Activated naive CD8-positive, alpha-beta T cell treated with anti-CD3 and anti-CD28 coated beads, Interleukin-2, amount 10 ng/mL, durations not matched to agents 7 days and 5 days (primary cell): ENCODE results near the gene CRY1. TPM values are rescaled to one million over a fixed set of nuclear protein-coding genes. Genes with fewer than 3 reads are reported as not detected.

Experiments
- ATAC-seq: fragments of 150-1000 bp; cut with Tn5 transposase; one replicate; pipeline ENCODE4 v1.10.0; 2021; ENCODE audit warnings: low read depth, moderate library complexity
- POLR2A ChIA-PET: fragments of 350-600 bp; sonication (Branson Sonifier 250); formaldehyde crosslinking; loops from one replicate; lab custom pipeline; 2021; ENCODE audit warnings: antibody characterized with exemption; lab: Charles Lee
- DNase-seq: peaks from one replicate; pipeline ENCODE4 v3.0.0; 2021
- H3K27ac Mint-ChIP-seq: one replicate; pipeline ENCODE4 v1.8.0; 2022; ENCODE audit warnings: mild to moderate bottlenecking, mixed read lengths
- H3K27me3 Mint-ChIP-seq: one replicate; pipeline ENCODE4 v1.8.0; 2022; ENCODE audit warnings: mild to moderate bottlenecking, moderate library complexity, mixed read lengths
- H3K36me3 Mint-ChIP-seq: one replicate; pipeline ENCODE4 v1.8.0; 2021; ENCODE audit warnings: mild to moderate bottlenecking, mixed read lengths
- H3K4me1 Mint-ChIP-seq: one replicate; pipeline ENCODE4 v1.8.0; 2021; ENCODE audit warnings: mixed read lengths
- H3K4me3 Mint-ChIP-seq: one replicate; pipeline ENCODE4 v1.8.0; 2022; ENCODE audit warnings: mild to moderate bottlenecking, moderate library complexity, mixed read lengths
- H3K9me3 Mint-ChIP-seq: one replicate; pipeline ENCODE4 v1.8.0; 2021; ENCODE audit warnings: mixed read lengths
- total RNA-seq, 2 experiments: library from RNA; stranded (reverse); gene quantifications; one replicate each; pipeline ENCODE4 v1.2.3, GENCODE V29; 2021

The CRY1 gene
- total RNA-seq, 2 experiments from 2014 or later, result 17.3 to 22.5 TPM

DNA sequence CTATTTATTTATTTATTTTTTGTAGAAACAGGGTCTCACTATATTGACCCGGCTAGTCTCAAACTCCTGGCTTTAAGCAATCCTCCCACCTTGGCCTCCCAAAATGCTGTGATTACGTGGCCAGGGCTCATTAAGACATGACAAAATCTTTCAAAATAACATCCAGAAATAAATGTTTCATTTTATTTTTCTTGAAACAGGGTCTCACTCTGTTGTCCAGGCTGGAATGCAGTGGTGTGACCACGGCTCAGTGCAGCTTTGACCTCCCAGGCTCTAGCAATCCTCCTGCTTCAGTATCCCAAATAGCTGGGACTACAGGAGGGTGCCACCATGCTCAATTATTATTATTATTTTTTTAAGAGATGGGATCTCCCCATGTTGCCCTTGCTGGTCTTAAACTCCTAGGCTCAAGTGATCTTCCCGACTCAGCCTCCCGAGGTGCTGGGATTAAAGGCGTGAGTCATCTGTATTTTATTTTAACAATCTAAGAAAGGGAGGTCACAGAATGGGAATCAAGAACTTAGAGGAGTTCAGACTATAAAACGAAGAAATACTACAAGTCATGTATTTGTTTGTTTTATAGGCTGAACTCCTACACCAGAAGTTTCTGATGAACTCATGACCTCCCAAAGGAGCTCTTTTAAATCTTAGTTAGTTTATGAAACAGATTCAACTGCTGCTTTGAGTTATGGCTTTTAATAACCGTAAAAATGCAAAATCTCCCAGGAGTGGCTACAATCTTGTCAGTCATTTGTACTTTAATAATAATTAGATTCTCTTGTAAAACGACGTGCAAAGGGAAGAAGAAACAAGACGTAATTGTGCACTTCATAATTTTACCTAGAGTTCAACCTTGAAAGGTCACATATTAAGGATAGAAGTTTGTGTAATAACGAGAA lies 139.7 kb downstream of the CRY1 start:
- POLR2A ChIA-PET, result no interaction called here
- H3K27me3 Mint-ChIP-seq, result peaks cover 8% of the 10 kb centered on the region
- no peak for DNase-seq
- no peak overlapping the region for H3K27ac Mint-ChIP-seq
- H3K4me3 Mint-ChIP-seq, result no peak overlapping the region
- H3K9me3 Mint-ChIP-seq, result peaks cover 14% of the 10 kb centered on the region
- ATAC-seq, result no peak
- peaks cover 12% of the 10 kb centered on the region for H3K4me1 Mint-ChIP-seq
- peaks cover 6% of the 10 kb centered on the region for H3K36me3 Mint-ChIP-seq

GRCh38 chr12:106950591-106950990 lies 142.8 kb downstream of the CRY1 start:
- Mint-ChIP-seq H3K27me3 (peaks cover 11% of the 10 kb centered on the region), H3K36me3 (peaks cover 4% of the 10 kb centered on the region), H3K4me3 (no peak overlapping the region), H3K27ac (no peak overlapping the region), H3K9me3 (peaks cover 14% of the 10 kb centered on the region), H3K4me1 (peaks cover 2% of the 10 kb centered on the region)
- DNase-seq (no peak), ATAC-seq (no peak)
- POLR2A ChIA-PET, result no interaction called here

DNA sequence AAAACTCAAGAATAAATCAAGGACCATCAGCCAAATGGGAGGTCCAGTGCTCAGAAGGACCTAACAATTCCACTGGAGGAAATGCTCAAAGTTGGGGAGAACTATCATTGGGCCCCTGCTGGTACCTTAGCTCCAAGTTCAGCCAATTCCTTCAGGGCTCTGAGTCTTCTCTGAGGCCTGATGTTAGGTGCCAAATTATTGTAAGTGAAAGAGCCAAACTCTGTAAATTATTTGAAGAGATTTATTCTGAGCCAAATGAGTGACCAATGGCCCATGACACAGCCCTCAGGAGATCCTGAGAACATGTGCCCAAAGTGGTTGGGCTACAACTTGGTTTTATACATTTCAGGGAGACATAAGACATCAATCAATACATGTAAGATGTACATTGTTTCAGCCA lies 145.9 kb downstream of the CRY1 start:
- Mint-ChIP-seq H3K27ac (no peak overlapping the region), H3K4me1 (no peaks in the 10 kb centered on the region), H3K27me3 (peaks cover 11% of the 10 kb centered on the region), H3K36me3 (peaks cover 4% of the 10 kb centered on the region), H3K9me3 (peaks cover 14% of the 10 kb centered on the region), H3K4me3 (no peak overlapping the region)
- POLR2A ChIA-PET, result no interaction called here
- DNase-seq, result no peak
- no peak for ATAC-seq

DNA sequence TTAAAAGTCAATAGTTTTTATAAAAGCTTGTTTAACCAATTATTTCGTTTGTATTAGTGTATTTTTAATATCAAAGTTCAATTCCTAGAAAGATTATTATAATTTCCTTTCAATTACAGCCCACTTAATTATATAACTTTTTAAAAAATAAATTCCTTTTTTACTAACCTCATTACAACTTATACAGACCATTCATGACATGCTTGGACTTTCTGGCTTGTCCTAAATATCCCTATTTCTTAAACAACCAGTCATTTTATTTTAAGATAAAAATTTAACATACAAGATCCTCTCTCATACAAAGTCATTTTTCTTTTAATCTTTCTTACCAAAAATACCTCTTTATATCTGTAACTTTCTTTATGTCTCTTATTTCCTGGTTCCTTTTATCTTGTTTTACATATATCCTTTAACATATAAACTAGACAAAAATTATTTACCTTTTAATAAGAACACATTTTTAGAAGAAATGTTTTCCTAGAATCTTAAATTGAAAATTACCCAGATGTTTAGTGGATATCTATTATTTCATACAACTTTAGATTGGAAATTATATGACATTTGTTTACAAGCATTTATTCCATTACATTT lies 148.0 kb downstream of the CRY1 start:
- peaks cover 2% of the 10 kb centered on the region for H3K36me3 Mint-ChIP-seq
- DNase-seq (no peak), ATAC-seq (no peak)
- H3K9me3 Mint-ChIP-seq, result peaks cover 12% of the 10 kb centered on the region
- POLR2A ChIA-PET, result no interaction called here
- peaks cover 9% of the 10 kb centered on the region for H3K27me3 Mint-ChIP-seq
- H3K27ac Mint-ChIP-seq, result no peak overlapping the region
- H3K4me1 Mint-ChIP-seq, result no peaks in the 10 kb centered on the region
- no peak overlapping the region for H3K4me3 Mint-ChIP-seq

DNA sequence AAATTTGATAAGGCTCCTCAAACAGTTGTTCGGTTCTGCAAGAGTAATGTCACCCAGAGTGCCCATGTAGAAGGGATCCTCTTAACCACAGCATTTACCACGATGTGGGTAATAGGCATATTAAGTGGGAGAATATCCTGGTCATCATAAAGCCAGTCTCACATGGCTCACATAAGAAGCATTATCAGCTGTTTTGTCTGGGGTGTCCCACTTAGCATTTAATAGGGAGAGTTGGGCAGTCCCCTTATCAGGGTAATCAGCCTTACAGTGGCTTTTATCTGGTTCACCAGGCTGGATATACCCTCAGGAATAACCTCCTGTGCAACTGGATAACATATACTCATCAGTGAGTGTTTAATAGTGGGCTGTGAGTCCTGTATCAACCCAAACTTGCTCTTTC lies 150.6 kb downstream of the CRY1 start:
- POLR2A ChIA-PET, result no interaction called here
- ATAC-seq (no peak), DNase-seq (no peak)
- H3K9me3 Mint-ChIP-seq, result peaks cover 2% of the 10 kb centered on the region
- no peaks in the 10 kb centered on the region for H3K36me3 Mint-ChIP-seq
- peaks cover 5% of the 10 kb centered on the region for H3K27me3 Mint-ChIP-seq
- H3K4me1 Mint-ChIP-seq, result no peaks in the 10 kb centered on the region
- no peak overlapping the region for H3K27ac Mint-ChIP-seq
- H3K4me3 Mint-ChIP-seq, result no peak overlapping the region

GRCh38 chr12:106941481-106942156 lies 151.7 kb downstream of the CRY1 start:
- POLR2A ChIA-PET, result no interaction called here
- no peaks in the 10 kb centered on the region for H3K36me3 Mint-ChIP-seq
- ATAC-seq (no peak), DNase-seq (no peak)
- no peak overlapping the region for H3K27ac Mint-ChIP-seq
- no peaks in the 10 kb centered on the region for H3K4me1 Mint-ChIP-seq
- H3K9me3 Mint-ChIP-seq, result peaks cover 2% of the 10 kb centered on the region
- no peak overlapping the region for H3K4me3 Mint-ChIP-seq
- H3K27me3 Mint-ChIP-seq, result peaks cover 3% of the 10 kb centered on the region

Other genes starting within 250 kb of the CRY1 start
- gene TMEM263, start 137.6 kb downstream of the CRY1 start, total RNA-seq, result 10 to 100 TPM; 28.5 to 29.6 TPM
- gene MTERF2, start 106.4 kb downstream of the CRY1 start, total RNA-seq, result 1 to 10 TPM; 6.8 to 7.9 TPM